Measurements from ENCODE around the gene ATP13A2. TPM values are rescaled to one million over a fixed set of nuclear protein-coding genes. Genes with fewer than 3 reads are reported as not detected.

Gene ATP13A2
- polyA plus RNA-seq, 4 donors: 14.6 to 33.7 (median 17.4) TPM

GRCh38 chr1:17024721-17025120 lies 13.0 kb upstream of the ATP13A2 start:
- Histone ChIP-seq H3K4me1 (ENCODE audit: control insufficient read depth in 3 of 3, insufficient read depth in 2 of 3, low read depth in 1 of 3, low read length in 2 of 3) (no peaks in the 10 kb centered on the region), H3K27me3 (ENCODE audit: control insufficient read depth in 3 of 3, insufficient read depth in 3 of 3, low read length in 3 of 3) (no peaks in the 10 kb centered on the region), H3K4me3 (ENCODE audit: low read depth in 1 of 3, low read length in 3 of 3) (no peak overlapping the region), H3K36me3 (ENCODE audit: control insufficient read depth in 3 of 3, insufficient read depth in 2 of 3, low read depth in 1 of 3, low read length in 3 of 3) (peaks cover 30 to 73% (median 50%) of the 10 kb centered on the region in 3 donors), H3K27ac (ENCODE audit: low read depth in 1 of 3, low read length in 2 of 3) (no peak overlapping the region), H3K9me3 (ENCODE audit: control insufficient read depth in 2 of 2, insufficient read depth in 1 of 2, low read depth in 1 of 2, low read length in 1 of 2) (no peaks in the 10 kb centered on the region)
- 83 to 88% (median 88%) methylated on average over 1 of the region's 1 CpG for WGBS, 3 donors
- DNase-seq (no peak), FAIRE-seq (no peak)

GRCh38 chr1:17023573-17023972 lies 11.8 kb upstream of the ATP13A2 start:
- Histone ChIP-seq H3K36me3 (ENCODE audit: control insufficient read depth in 3 of 3, insufficient read depth in 2 of 3, low read depth in 1 of 3, low read length in 3 of 3) (peaks cover 30 to 68% (median 56%) of the 10 kb centered on the region in 3 donors), H3K4me1 (ENCODE audit: control insufficient read depth in 3 of 3, insufficient read depth in 2 of 3, low read depth in 1 of 3, low read length in 2 of 3) (no peaks in the 10 kb centered on the region), H3K9me3 (ENCODE audit: control insufficient read depth in 2 of 2, insufficient read depth in 1 of 2, low read depth in 1 of 2, low read length in 1 of 2) (no peaks in the 10 kb centered on the region), H3K27ac (ENCODE audit: low read depth in 1 of 3, low read length in 2 of 3) (no peak overlapping the region), H3K27me3 (ENCODE audit: control insufficient read depth in 3 of 3, insufficient read depth in 3 of 3, low read length in 3 of 3) (no peaks in the 10 kb centered on the region), H3K4me3 (ENCODE audit: low read depth in 1 of 3, low read length in 3 of 3) (no peak overlapping the region)
- DNase-seq (no peak), FAIRE-seq (no peak)
- whole genome bisulfite sequencing, 3 donors: 67 to 94% (median 92%) methylated on average over 3 of the region's 3 CpGs

GRCh38 chr1:17023102-17023501 lies 11.4 kb upstream of the ATP13A2 start:
- DNase-seq: no peak
- Histone ChIP-seq H3K4me1 (ENCODE audit: control insufficient read depth in 3 of 3, insufficient read depth in 2 of 3, low read depth in 1 of 3, low read length in 2 of 3) (no peaks in the 10 kb centered on the region), H3K27ac (ENCODE audit: low read depth in 1 of 3, low read length in 2 of 3) (no peak overlapping the region), H3K36me3 (ENCODE audit: control insufficient read depth in 3 of 3, insufficient read depth in 2 of 3, low read depth in 1 of 3, low read length in 3 of 3) (peaks cover 33 to 71% (median 56%) of the 10 kb centered on the region in 3 donors), H3K27me3 (ENCODE audit: control insufficient read depth in 3 of 3, insufficient read depth in 3 of 3, low read length in 3 of 3) (no peaks in the 10 kb centered on the region), H3K9me3 (ENCODE audit: control insufficient read depth in 2 of 2, insufficient read depth in 1 of 2, low read depth in 1 of 2, low read length in 1 of 2) (no peaks in the 10 kb centered on the region), H3K4me3 (ENCODE audit: low read depth in 1 of 3, low read length in 3 of 3) (no peak overlapping the region)
- FAIRE-seq: no peak
- 64 to 69% (median 65%) methylated on average over 4 of the region's 4 CpGs for WGBS, 3 donors

GRCh38 chr1:17021896-17022295 lies 10.2 kb upstream of the ATP13A2 start:
- DNase-seq (no peak), FAIRE-seq (no peak)
- Histone ChIP-seq H3K4me1 (ENCODE audit: control insufficient read depth in 3 of 3, insufficient read depth in 2 of 3, low read depth in 1 of 3, low read length in 2 of 3) (no peaks in the 10 kb centered on the region), H3K4me3 (ENCODE audit: low read depth in 1 of 3, low read length in 3 of 3) (no peak overlapping the region), H3K27me3 (ENCODE audit: control insufficient read depth in 3 of 3, insufficient read depth in 3 of 3, low read length in 3 of 3) (no peaks in the 10 kb centered on the region), H3K27ac (ENCODE audit: low read depth in 1 of 3, low read length in 2 of 3) (no peak overlapping the region), H3K9me3 (ENCODE audit: control insufficient read depth in 2 of 2, insufficient read depth in 1 of 2, low read depth in 1 of 2, low read length in 1 of 2) (no peaks in the 10 kb centered on the region), H3K36me3 (ENCODE audit: control insufficient read depth in 3 of 3, insufficient read depth in 2 of 3, low read depth in 1 of 3, low read length in 3 of 3) (peaks cover 33 to 72% (median 49%) of the 10 kb centered on the region in 3 donors)
- WGBS, 3 donors: 76 to 77% (median 77%) methylated on average over 10 of the region's 10 CpGs

- H3K9me3 ChIP-seq (ENCODE audit: control insufficient read depth in 2 of 2, insufficient read depth in 1 of 2, low read depth in 1 of 2, low read length in 1 of 2): no peaks in the 10 kb centered on the region
- DNase-seq (no peak), FAIRE-seq (no peak)
- no peak overlapping the region for H3K4me3 ChIP-seq (ENCODE audit: low read depth in 1 of 3, low read length in 3 of 3)
- H3K4me1 ChIP-seq (ENCODE audit: control insufficient read depth in 3 of 3, insufficient read depth in 2 of 3, low read depth in 1 of 3, low read length in 2 of 3): peaks cover 0 to 5% (median 0%) of the 10 kb centered on the region in 3 donors
- H3K36me3 ChIP-seq (ENCODE audit: control insufficient read depth in 3 of 3, insufficient read depth in 2 of 3, low read depth in 1 of 3, low read length in 3 of 3): peaks cover 29 to 62% (median 44%) of the 10 kb centered on the region in 3 donors
- no peaks in the 10 kb centered on the region for H3K27me3 ChIP-seq (ENCODE audit: control insufficient read depth in 3 of 3, insufficient read depth in 3 of 3, low read length in 3 of 3)
- WGBS, 3 donors: 95 to 100% (median 95%) methylated on average over 2 of the region's 2 CpGs
- H3K27ac ChIP-seq (ENCODE audit: low read depth in 1 of 3, low read length in 2 of 3): no peak overlapping the region
Observed at GRCh38 chr1:17020502-17020901, 8.8 kb upstream of the ATP13A2 start.

- H3K36me3 ChIP-seq (ENCODE audit: control insufficient read depth in 3 of 3, insufficient read depth in 2 of 3, low read depth in 1 of 3, low read length in 3 of 3): peaks cover 26 to 52% (median 37%) of the 10 kb centered on the region in 3 donors
- H3K4me1 ChIP-seq (ENCODE audit: control insufficient read depth in 3 of 3, insufficient read depth in 2 of 3, low read depth in 1 of 3, low read length in 2 of 3): peaks cover 0 to 5% (median 0%) of the 10 kb centered on the region in 3 donors
- no peak overlapping the region for H3K4me3 ChIP-seq (ENCODE audit: low read depth in 1 of 3, low read length in 3 of 3)
- no peak overlapping the region for H3K27ac ChIP-seq (ENCODE audit: low read depth in 1 of 3, low read length in 2 of 3)
- WGBS, 3 donors: 14 to 43% (median 37%) methylated on average over 1 of the region's 1 CpG
- FAIRE-seq (no peak), DNase-seq (no peak)
- no peaks in the 10 kb centered on the region for H3K9me3 ChIP-seq (ENCODE audit: control insufficient read depth in 2 of 2, insufficient read depth in 1 of 2, low read depth in 1 of 2, low read length in 1 of 2)
- H3K27me3 ChIP-seq (ENCODE audit: control insufficient read depth in 3 of 3, insufficient read depth in 3 of 3, low read length in 3 of 3): no peaks in the 10 kb centered on the region
Observed at GRCh38 chr1:17018849-17019248, 7.1 kb upstream of the ATP13A2 start.

GRCh38 chr1:17017435-17017834 lies 5.7 kb upstream of the ATP13A2 start:
- Histone ChIP-seq H3K9me3 (ENCODE audit: control insufficient read depth in 2 of 2, insufficient read depth in 1 of 2, low read depth in 1 of 2, low read length in 1 of 2) (no peaks in the 10 kb centered on the region), H3K36me3 (ENCODE audit: control insufficient read depth in 3 of 3, insufficient read depth in 2 of 3, low read depth in 1 of 3, low read length in 3 of 3) (peaks cover 20 to 44% (median 23%) of the 10 kb centered on the region in 3 donors), H3K4me3 (ENCODE audit: low read depth in 1 of 3, low read length in 3 of 3) (no peak overlapping the region), H3K27ac (ENCODE audit: low read depth in 1 of 3, low read length in 2 of 3) (no peak overlapping the region), H3K27me3 (ENCODE audit: control insufficient read depth in 3 of 3, insufficient read depth in 3 of 3, low read length in 3 of 3) (no peaks in the 10 kb centered on the region), H3K4me1 (ENCODE audit: control insufficient read depth in 3 of 3, insufficient read depth in 2 of 3, low read depth in 1 of 3, low read length in 2 of 3) (peaks cover 0 to 5% (median 0%) of the 10 kb centered on the region in 3 donors)
- DNase-seq: no peak
- WGBS, 3 donors: 90 to 97% (median 92%) methylated on average over 7 of the region's 7 CpGs
- no peak for FAIRE-seq

GRCh38 chr1:17016317-17016661 lies 4.6 kb upstream of the ATP13A2 start:
- no peaks in the 10 kb centered on the region for H3K9me3 ChIP-seq (ENCODE audit: control insufficient read depth in 2 of 2, insufficient read depth in 1 of 2, low read depth in 1 of 2, low read length in 1 of 2)
- H3K27ac ChIP-seq (ENCODE audit: low read depth in 1 of 3, low read length in 2 of 3): no peak overlapping the region
- H3K36me3 ChIP-seq (ENCODE audit: control insufficient read depth in 3 of 3, insufficient read depth in 2 of 3, low read depth in 1 of 3, low read length in 3 of 3): peaks cover 10 to 33% (median 16%) of the 10 kb centered on the region in 3 donors
- H3K4me1 ChIP-seq (ENCODE audit: control insufficient read depth in 3 of 3, insufficient read depth in 2 of 3, low read depth in 1 of 3, low read length in 2 of 3): peaks cover 0 to 10% (median 0%) of the 10 kb centered on the region in 3 donors
- FAIRE-seq (no peak), DNase-seq (no peak)
- H3K4me3 ChIP-seq (ENCODE audit: low read depth in 1 of 3, low read length in 3 of 3): no peak overlapping the region
- no peaks in the 10 kb centered on the region for H3K27me3 ChIP-seq (ENCODE audit: control insufficient read depth in 3 of 3, insufficient read depth in 3 of 3, low read length in 3 of 3)
- WGBS, 3 donors: 60 to 70% (median 64%) methylated on average over 5 of the region's 5 CpGs

All from small intestine (tissue), 7 donors.